ENCODE data around the gene TJP3.

DNA sequence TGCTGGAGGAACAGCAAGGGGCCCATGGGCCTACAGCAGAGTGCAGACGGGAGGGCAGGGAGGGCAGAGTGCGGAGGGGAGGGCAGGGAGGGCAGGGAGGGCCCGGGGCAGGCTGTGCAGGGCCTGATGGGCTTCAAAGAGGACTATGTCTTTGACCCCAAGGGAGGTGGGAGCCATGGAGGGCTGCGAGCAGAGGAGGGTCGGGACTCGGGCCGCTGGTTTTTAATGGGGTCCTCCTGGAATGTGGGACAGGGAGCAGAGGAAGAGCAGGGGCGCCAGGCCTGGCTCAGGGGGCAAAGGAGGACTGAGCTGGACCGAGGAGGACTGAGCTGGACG, 11.6 kb upstream of the TJP3 start:
- TF ChIP-seq POLR2A (IDR thresholded peaks at IDR 0.05; ENCODE audit: low read length) (no peak), GATA1 (IDR thresholded peaks at IDR 0.05; ENCODE audit: low read depth, low read length) (no peak)

Measured in erythroblast (primary cell).